ENCODE results near the gene DCAF6. TPM values are rescaled to one million over a fixed set of nuclear protein-coding genes. Genes with fewer than 3 reads are reported as not detected.
A peak's percentile ranks its signal among the peaks of the same experiment; 100 is the strongest.

DCAF6 gene
- total RNA-seq, 3 donors from 2014 or later: 76.7 to 95.7 (median 84.7) TPM

GRCh38 chr1:167936930-167937708, 636 bp downstream of the DCAF6 start, which contains the start of gene MPC2:
Gene MPC2, minus strand, starts transcription at chr1:167937072. Its CDS starts 1,231 bp downstream, at chr1:167935841.
- Histone ChIP-seq H3K4me3 (peak within 1 kb of the TSS; percentile 87 to 97 (median 94)), H3K36me3 (no peaks in the 10 kb centered on the region), H3K9me3 (no peaks in the 10 kb centered on the region), H3K27ac (peak within 1 kb of the TSS; percentile 98), H3K4me1 (peaks cover 0 to 15% of the 10 kb centered on the region in 2 donors), H3K27me3 (no peaks in the 10 kb centered on the region)
- TF ChIP-seq CTCF (IDR thresholded peaks at IDR 0.05): no peak
- peak; percentile 58 to 65 for DNase-seq (ENCODE audit: low spot score in 2 of 2)
- intact Hi-C loops (cut with DNase I; ENCODE audit: low total_unique reads): no loop called here

DNA sequence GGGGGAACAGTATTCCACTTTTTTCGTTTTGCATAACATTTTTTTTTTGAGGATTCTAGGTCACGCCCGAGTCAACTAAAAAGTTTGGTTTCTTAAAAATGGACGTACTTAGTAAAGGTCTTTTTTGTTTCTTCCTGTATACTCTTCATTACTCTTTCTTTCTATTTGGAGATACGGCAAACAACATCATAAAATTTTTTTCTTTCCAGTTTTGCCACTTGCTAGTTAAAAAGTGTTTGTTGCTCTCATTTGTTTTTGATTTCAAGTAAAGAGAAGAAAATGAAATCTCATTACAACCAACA, 1.2 kb downstream of the DCAF6 start:
- Histone ChIP-seq H3K36me3 (no peaks in the 10 kb centered on the region), H3K4me3 (peak overlapping the region; percentile 87 to 97 (median 94)), H3K4me1 (peaks cover 0 to 15% of the 10 kb centered on the region in 2 donors), H3K9me3 (no peaks in the 10 kb centered on the region), H3K27me3 (no peaks in the 10 kb centered on the region), H3K27ac (peak overlapping the region; percentile 98)
- intact Hi-C loops (cut with DNase I; ENCODE audit: low total_unique reads): no loop called here
- TF ChIP-seq POLR2AphosphoS5 (IDR thresholded peaks at IDR 0.05) (no peak), POLR2A (IDR thresholded peaks at IDR 0.05) (no peak), CTCF (IDR thresholded peaks at IDR 0.05) (no peak)
- no peak for DNase-seq (ENCODE audit: low spot score in 2 of 2)

DNA sequence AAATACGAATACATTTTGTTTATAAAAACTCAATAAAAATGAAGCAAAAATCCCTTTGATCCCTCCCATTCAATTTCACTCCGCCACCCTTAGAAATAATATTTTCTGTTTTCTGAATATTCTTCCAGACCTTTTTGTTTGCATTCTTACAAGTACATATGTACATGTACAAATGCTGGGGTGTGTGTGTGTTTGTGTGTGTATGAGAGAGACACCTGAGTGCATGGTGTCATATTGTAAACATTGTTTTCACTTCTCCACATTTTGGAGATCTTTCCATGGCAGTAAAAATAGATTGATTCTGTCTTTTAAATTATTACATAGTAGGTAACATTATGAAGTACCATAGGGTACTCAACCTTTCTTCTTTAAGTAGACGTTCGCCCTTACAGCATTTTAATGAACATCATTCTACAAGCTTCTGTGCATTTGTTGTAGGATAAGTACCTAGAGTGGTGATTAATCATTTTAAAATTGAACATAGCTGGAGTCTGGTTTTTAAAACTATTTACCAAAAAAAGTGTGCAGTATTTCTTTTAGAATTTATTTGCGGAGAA, 1.7 kb downstream of the DCAF6 start:
- Histone ChIP-seq H3K9me3 (no peaks in the 10 kb centered on the region), H3K4me3 (peak overlapping the region; percentile 87 to 97 (median 94)), H3K36me3 (no peaks in the 10 kb centered on the region), H3K27me3 (no peaks in the 10 kb centered on the region), H3K4me1 (peaks cover 0 to 15% of the 10 kb centered on the region in 2 donors), H3K27ac (peak overlapping the region in 1 of 2 donors; percentile 98)
- intact Hi-C loops (cut with DNase I; ENCODE audit: low total_unique reads): no loop called here
- TF ChIP-seq POLR2A (IDR thresholded peaks at IDR 0.05): no peak
- no peak for TF ChIP-seq POLR2AphosphoS5 (IDR thresholded peaks at IDR 0.05)
- TF ChIP-seq CTCF (IDR thresholded peaks at IDR 0.05): no peak
- DNase-seq (ENCODE audit: low spot score in 2 of 2): no peak

DNA sequence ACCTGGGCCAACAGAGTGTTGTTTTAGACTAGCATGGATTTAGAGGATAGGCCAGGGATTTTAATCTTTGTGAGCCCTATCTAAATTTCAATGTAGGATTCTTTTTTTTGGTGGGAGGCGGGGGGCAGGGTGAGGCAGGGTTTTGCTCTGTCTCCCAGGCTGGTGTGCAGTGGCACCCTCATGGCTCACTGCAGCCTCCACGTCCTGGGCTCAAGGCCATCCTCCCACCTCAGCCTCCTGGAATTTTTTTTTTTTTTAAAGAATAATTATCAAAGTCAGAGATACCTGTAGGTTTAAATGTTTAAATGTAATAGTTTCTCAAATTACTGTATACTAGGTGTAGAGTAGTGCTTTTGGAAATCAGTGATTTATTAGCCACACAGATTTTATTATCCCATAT, 3.8 kb downstream of the DCAF6 start:
- Histone ChIP-seq H3K36me3 (no peaks in the 10 kb centered on the region), H3K27ac (no peak overlapping the region), H3K27me3 (no peaks in the 10 kb centered on the region), H3K9me3 (no peaks in the 10 kb centered on the region), H3K4me1 (no peaks in the 10 kb centered on the region), H3K4me3 (no peak overlapping the region)
- intact Hi-C loops (cut with DNase I; ENCODE audit: low total_unique reads): no loop called here
- no peak for DNase-seq (ENCODE audit: low spot score in 2 of 2)
- no peak for TF ChIP-seq POLR2AphosphoS5 (IDR thresholded peaks at IDR 0.05)
- TF ChIP-seq POLR2A (IDR thresholded peaks at IDR 0.05): no peak
- no peak for TF ChIP-seq CTCF (IDR thresholded peaks at IDR 0.05)

- Histone ChIP-seq H3K27ac (no peak overlapping the region), H3K27me3 (no peaks in the 10 kb centered on the region), H3K4me3 (no peak overlapping the region), H3K36me3 (no peaks in the 10 kb centered on the region), H3K9me3 (no peaks in the 10 kb centered on the region), H3K4me1 (no peaks in the 10 kb centered on the region)
- intact Hi-C loops (cut with DNase I; ENCODE audit: low total_unique reads): no loop called here
- TF ChIP-seq POLR2A (IDR thresholded peaks at IDR 0.05) (no peak), POLR2AphosphoS5 (IDR thresholded peaks at IDR 0.05) (no peak), CTCF (IDR thresholded peaks at IDR 0.05) (no peak)
- DNase-seq (ENCODE audit: low spot score in 2 of 2): no peak
These were observed 7.1 kb downstream of the DCAF6 start for GRCh38 chr1:167943541-167943940.
